Measurements from ENCODE around the gene PLEKHA7.

PLEKHA7 gene

DNA sequence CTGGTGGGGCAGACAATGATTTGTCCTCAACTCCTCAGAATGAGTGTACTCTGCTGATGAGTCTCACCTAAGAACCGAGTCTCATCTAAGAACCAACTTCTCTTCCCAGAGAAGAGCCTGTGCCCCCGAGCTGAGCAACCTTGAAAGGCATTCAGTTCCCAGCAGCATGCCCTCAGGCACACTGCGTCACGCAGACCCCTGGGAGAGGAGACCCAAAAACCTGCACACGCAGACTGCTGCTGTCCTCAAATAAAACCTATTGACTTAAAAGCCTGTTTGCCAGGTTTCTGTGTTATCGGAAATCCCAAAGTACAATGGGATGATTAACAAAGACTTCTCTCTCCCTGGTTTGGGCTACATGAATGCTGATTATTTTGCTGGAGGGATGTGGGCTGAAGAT lies 154.6 kb downstream of the PLEKHA7 start:
- H3K4me3 Mint-ChIP-seq = no peak overlapping the region
- ATAC-seq = no peak

DNA sequence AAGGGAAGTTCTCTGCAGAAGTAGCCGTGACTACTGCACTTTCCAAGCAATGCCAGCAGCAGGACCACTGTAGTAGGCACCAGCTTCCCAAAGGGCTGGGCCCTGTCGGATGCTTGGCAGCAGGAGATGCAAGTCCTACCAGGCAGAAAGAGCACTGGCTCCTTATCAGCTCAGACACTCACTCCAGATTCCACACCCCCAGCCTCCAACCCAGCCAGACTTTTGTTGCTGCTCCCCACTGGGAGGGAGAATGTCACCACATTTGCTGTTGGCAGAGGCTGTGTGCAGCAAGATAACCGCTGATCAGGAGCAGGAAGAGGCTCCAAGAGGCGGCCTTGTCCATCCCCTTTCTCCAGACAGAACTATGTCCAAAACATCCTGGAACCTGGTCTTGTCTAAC lies 157.0 kb downstream of the PLEKHA7 start:
- Mint-ChIP-seq H3K4me3 (no peak overlapping the region), H3K27ac (no peak overlapping the region), H3K27me3 (no peaks in the 10 kb centered on the region), H3K4me1 (no peaks in the 10 kb centered on the region), H3K9me3 (no peaks in the 10 kb centered on the region), H3K36me3 (peaks cover 35% of the 10 kb centered on the region)
- no peak for ATAC-seq

More for the DNA sequence above, 154.6 kb downstream of the PLEKHA7 start:
- Mint-ChIP-seq H3K4me1 (no peaks in the 10 kb centered on the region), H3K9me3 (peaks cover under 1% of the 10 kb centered on the region), H3K27ac (no peak overlapping the region), H3K36me3 (peaks cover 37% of the 10 kb centered on the region), H3K27me3 (no peaks in the 10 kb centered on the region)

DNA sequence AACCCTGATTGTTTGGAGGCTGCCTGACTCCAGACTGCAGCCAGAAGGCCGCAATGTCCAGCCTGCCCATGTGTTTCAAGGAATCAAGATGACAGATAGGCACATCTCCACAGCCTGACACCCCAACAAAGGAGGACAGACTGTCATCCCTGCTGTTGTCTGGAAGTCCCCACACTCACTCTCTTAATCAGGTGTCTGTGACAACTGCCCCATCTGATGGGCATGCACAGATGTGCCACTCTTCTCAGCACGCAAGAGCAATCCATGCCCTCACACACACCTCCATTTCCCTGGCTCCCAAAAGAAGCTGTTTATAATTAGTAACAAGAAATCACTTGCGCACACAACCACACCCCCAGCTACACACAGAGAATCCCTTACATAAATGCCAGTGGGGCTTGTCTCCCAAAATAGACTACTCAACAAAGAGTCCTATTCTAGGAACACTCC lies 158.2 kb downstream of the PLEKHA7 start:
- H3K27me3 Mint-ChIP-seq = no peaks in the 10 kb centered on the region
- peaks cover 40% of the 10 kb centered on the region for H3K36me3 Mint-ChIP-seq
- H3K4me3 Mint-ChIP-seq = no peak overlapping the region
- no peak overlapping the region for H3K27ac Mint-ChIP-seq
- no peaks in the 10 kb centered on the region for H3K9me3 Mint-ChIP-seq
- ATAC-seq = no peak
- no peaks in the 10 kb centered on the region for H3K4me1 Mint-ChIP-seq

DNA sequence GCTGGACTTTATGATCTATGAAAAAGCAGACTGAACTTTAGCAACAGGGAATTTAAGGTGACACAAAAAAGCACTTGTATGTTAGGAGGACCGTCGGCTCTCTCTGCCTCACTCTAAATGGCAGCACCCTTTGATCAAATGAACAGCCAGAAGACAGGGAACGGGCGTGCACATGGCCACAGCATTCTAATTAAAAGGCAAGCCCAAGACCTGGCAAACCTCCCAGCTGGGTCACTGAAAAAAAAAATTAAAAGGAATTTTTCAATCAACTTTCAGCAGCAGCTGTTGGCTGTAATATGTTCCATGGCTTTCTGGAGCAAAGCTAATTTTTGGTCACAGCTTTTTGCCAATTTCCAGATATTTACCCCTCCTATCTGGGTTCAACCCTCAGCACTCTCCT lies 159.2 kb downstream of the PLEKHA7 start:
- H3K4me3 Mint-ChIP-seq = no peak overlapping the region
- no peak for ATAC-seq
- no peaks in the 10 kb centered on the region for H3K9me3 Mint-ChIP-seq
- H3K4me1 Mint-ChIP-seq = no peaks in the 10 kb centered on the region
- peaks cover 51% of the 10 kb centered on the region for H3K36me3 Mint-ChIP-seq
- H3K27me3 Mint-ChIP-seq = no peaks in the 10 kb centered on the region
- no peak overlapping the region for H3K27ac Mint-ChIP-seq

DNA sequence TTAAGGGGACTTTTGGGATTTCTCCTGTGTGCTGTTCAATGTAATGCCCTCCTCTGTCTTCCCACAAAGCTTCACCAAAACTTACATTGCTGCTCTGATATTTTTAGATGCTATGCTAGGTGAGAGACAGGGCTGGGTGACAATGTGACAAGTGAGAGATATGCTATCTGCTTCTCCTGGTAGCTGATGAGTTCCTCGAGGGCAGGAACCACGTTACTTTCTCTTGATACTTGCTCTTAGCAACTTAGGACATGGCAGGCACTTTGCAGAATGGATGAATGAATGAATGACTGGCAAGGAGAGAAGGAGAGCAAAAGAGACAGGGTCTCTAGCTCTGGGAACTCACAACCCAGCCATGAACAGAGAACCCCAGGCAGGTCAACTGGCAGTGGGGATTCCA lies 160.4 kb downstream of the PLEKHA7 start:
- H3K27me3 Mint-ChIP-seq = no peaks in the 10 kb centered on the region
- no peak overlapping the region for H3K27ac Mint-ChIP-seq
- no peaks in the 10 kb centered on the region for H3K4me1 Mint-ChIP-seq
- ATAC-seq = no peak
- H3K4me3 Mint-ChIP-seq = no peak overlapping the region
- no peaks in the 10 kb centered on the region for H3K9me3 Mint-ChIP-seq
- H3K36me3 Mint-ChIP-seq = peaks cover 60% of the 10 kb centered on the region

DNA sequence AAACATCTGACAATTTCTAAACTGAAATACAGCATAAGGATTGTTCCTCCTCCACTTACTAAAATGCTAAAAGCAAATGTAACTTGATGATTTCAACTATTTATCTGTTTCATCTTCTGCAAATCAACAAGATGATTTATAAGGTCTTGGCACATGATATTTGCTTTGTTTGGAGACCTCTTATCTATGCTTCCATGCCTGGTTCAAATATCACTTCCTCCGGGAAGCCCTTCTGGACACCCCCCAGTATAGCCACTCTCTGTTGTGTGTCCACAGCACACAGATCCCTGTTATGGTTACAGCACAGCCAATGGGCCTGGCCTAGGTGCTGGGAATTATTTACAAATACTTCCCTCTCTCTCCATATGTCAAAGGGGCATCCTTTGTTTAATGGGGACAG lies 160.9 kb downstream of the PLEKHA7 start:
- H3K27ac Mint-ChIP-seq = no peak overlapping the region
- no peak for ATAC-seq
- no peaks in the 10 kb centered on the region for H3K9me3 Mint-ChIP-seq
- no peak overlapping the region for H3K4me3 Mint-ChIP-seq
- H3K27me3 Mint-ChIP-seq = no peaks in the 10 kb centered on the region
- H3K36me3 Mint-ChIP-seq = peaks cover 57% of the 10 kb centered on the region
- H3K4me1 Mint-ChIP-seq = no peaks in the 10 kb centered on the region

DNA sequence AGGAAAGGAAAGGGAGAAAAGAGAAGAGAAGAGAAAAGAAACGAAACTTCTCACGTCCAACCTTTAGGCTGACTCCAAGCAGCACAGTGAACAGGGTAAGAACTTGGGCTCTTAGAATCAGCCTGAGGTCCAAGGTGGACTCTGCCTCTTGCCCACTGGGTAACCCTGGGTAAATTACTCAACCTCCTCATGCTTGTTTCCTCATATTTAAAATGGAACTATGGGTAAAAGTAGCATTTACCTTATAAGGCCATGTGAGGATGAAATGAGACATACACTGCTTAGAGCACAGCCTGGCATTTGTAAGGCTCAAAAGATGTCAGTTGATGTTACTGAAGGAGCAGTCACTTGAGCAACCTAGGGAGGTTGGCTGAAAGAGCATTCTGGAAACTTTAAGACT lies 167.9 kb downstream of the PLEKHA7 start:
- H3K27me3 Mint-ChIP-seq = no peaks in the 10 kb centered on the region
- H3K9me3 Mint-ChIP-seq = no peaks in the 10 kb centered on the region
- ATAC-seq = peak; percentile 15
- H3K27ac Mint-ChIP-seq = no peak overlapping the region
- no peaks in the 10 kb centered on the region for H3K4me1 Mint-ChIP-seq
- H3K36me3 Mint-ChIP-seq = peaks cover 81% of the 10 kb centered on the region
- no peak overlapping the region for H3K4me3 Mint-ChIP-seq

DNA sequence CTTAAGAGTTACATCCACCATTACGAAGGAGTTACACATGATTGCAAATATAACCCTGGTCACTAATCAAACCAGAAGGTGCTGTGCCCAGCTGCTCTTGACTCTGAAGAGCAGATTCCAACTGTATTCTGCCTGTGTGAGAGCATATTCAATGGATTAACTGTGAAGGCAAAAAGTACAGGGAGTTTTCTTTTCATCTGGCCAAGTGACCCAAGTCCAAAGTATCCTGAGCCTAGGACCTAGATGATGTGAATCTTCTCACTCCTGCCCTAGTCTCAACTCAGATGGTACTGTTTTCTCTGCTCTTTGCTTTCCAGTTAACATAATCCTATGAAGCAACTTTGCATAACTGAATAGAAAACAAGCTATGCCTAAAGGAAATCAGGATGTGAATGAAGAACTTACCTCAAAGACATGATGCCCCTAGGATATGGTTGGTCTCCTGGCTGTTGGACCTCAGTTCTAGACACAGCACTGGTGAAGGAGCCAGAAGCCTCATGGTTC lies 169.9 kb downstream of the PLEKHA7 start:
- no peaks in the 10 kb centered on the region for H3K4me1 Mint-ChIP-seq

DNA sequence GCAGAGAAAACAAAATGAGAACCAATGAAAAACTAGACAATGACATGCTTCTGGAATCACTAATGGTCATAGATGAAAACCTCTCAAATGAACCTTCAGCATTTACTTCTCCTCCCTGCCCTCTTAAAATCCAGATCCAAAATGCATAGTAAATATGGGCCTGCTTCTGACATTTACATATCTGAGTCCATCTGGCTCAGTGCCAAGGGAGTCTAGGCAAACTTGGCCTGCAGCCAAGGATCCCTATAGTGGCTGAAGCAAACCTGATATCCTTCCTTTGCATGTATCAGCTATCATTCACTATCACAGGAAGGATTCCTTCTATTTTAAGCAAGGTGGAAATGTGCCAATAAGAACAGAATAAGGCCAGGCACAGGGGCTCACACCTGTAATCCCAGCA lies 170.9 kb downstream of the PLEKHA7 start:
- Mint-ChIP-seq H3K4me3 (no peak overlapping the region), H3K27me3 (no peaks in the 10 kb centered on the region), H3K36me3 (peaks cover 74% of the 10 kb centered on the region), H3K4me1 (no peaks in the 10 kb centered on the region), H3K27ac (no peak overlapping the region), H3K9me3 (no peaks in the 10 kb centered on the region)
- no peak for ATAC-seq

More for the DNA sequence above, 169.9 kb downstream of the PLEKHA7 start:
- Mint-ChIP-seq H3K27ac (no peak overlapping the region), H3K4me3 (no peak overlapping the region), H3K36me3 (peaks cover 78% of the 10 kb centered on the region), H3K27me3 (no peaks in the 10 kb centered on the region), H3K9me3 (no peaks in the 10 kb centered on the region)
- no peak for ATAC-seq

DNA sequence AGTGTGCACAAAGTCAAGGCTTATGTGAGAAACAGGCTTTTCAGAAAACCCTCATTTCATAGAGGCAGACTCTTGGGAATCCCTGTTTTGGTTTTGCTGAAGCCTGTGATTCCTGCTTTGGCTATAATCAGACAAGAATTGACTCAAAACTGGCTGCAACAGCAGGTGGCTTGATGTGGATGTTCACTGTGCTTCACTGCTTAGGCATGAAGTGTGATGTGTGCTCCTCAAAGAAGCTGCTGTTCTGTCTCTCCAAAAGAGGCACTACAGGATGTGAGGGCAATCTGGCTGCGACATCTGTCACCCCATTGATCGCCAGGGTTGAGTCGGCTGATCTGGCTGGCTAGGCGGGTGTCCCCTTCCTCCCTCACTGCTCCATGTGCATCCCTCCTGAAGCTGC lies 172.2 kb downstream of the PLEKHA7 start:
- no peaks in the 10 kb centered on the region for H3K9me3 Mint-ChIP-seq
- ATAC-seq = no peak

DNA sequence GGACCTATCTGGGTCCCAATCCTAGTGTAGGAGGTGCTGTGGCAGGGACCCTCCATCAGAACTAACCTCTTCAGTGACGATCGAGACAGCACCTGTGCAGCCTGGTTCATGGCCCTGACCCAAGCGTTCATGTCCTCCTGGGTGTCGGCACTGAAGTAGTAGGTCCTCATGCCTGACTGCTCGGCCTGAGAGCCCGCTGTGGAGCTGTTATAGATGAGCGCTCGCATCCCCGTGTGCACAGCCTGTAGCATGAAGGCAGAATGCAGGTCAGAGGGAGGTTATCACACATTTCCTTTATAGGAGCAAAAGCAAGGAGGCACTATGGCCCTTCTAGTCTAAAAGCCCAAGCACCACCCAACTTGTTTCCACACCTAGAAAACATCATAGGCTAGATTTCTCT lies 172.7 kb downstream of the PLEKHA7 start:
- ATAC-seq = no peak
- Mint-ChIP-seq H3K4me1 (no peaks in the 10 kb centered on the region), H3K27ac (no peak overlapping the region), H3K4me3 (no peak overlapping the region), H3K36me3 (peaks cover 70% of the 10 kb centered on the region), H3K27me3 (no peaks in the 10 kb centered on the region), H3K9me3 (no peaks in the 10 kb centered on the region)

More for the DNA sequence above, 172.2 kb downstream of the PLEKHA7 start:
- Mint-ChIP-seq H3K27me3 (no peaks in the 10 kb centered on the region), H3K4me3 (no peak overlapping the region), H3K4me1 (no peaks in the 10 kb centered on the region), H3K36me3 (peaks cover 74% of the 10 kb centered on the region), H3K27ac (no peak overlapping the region)

DNA sequence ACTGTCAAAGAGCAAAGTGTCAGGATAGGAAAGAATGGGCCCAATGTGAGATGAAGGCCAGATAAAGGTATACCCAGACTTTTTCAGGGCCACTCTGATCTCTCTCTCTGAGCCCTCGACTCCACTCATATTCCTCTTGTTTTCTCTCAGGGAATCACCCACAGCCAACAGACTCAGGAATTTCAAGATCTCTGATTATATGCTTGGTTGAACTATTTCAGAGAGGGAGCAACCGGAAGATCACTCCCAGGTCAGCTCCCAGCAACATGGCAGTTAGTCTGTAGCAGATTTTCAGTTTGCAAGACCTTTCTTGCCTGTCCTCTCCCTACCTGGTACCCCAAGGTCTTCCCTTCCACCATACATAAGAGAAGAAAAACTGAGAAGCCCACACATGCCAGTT lies 173.3 kb downstream of the PLEKHA7 start:
- no peaks in the 10 kb centered on the region for H3K9me3 Mint-ChIP-seq
- no peak overlapping the region for H3K27ac Mint-ChIP-seq
- H3K4me1 Mint-ChIP-seq = no peaks in the 10 kb centered on the region
- H3K27me3 Mint-ChIP-seq = no peaks in the 10 kb centered on the region
- ATAC-seq = no peak
- no peak overlapping the region for H3K4me3 Mint-ChIP-seq
- H3K36me3 Mint-ChIP-seq = peaks cover 68% of the 10 kb centered on the region

DNA sequence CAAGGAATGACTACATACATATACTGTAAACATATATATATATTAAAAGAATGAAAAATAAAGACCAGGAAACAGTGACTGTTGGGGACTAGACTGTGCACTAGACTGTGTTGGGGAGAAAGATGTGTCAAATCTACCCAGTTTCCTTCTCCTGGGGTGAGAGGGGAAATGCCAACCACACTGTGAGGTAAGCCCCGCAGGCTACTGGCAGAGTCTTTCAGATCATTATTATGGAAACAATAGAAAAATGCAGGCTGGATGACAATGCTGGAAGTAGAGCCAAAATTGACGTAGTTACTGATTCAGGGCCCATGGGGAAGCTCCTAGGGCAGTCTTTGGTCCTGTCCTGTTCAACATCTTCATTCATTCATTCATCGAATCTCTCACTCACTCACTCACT lies 174.4 kb downstream of the PLEKHA7 start:
- H3K9me3 Mint-ChIP-seq = no peaks in the 10 kb centered on the region
- no peak for ATAC-seq
- no peak overlapping the region for H3K27ac Mint-ChIP-seq
- peaks cover 68% of the 10 kb centered on the region for H3K36me3 Mint-ChIP-seq
- H3K27me3 Mint-ChIP-seq = no peaks in the 10 kb centered on the region
- no peak overlapping the region for H3K4me3 Mint-ChIP-seq
- H3K4me1 Mint-ChIP-seq = no peaks in the 10 kb centered on the region

DNA sequence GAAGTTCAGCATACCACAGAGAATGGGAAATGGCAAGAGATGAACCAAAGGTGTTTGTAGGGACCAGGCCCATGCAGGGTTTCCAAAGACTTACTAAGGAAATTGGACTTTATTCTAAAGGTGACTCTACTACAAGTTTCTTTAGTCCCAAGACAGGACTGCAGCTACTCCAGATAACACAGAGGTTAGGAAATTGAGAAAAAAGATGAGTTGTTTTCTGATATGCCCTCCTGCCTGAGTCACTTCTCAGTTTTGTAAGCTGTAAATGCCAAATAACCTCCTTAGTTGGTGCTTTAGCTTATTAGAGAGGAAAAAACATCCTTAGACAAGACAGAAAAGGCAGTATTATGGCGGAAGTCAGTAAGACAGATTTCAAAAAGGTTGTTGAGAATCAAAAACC lies 179.8 kb downstream of the PLEKHA7 start:
- no peak for ATAC-seq
- Mint-ChIP-seq H3K36me3 (peaks cover 70% of the 10 kb centered on the region), H3K4me3 (no peak overlapping the region), H3K9me3 (no peaks in the 10 kb centered on the region), H3K27ac (no peak overlapping the region), H3K4me1 (no peaks in the 10 kb centered on the region), H3K27me3 (no peaks in the 10 kb centered on the region)

DNA sequence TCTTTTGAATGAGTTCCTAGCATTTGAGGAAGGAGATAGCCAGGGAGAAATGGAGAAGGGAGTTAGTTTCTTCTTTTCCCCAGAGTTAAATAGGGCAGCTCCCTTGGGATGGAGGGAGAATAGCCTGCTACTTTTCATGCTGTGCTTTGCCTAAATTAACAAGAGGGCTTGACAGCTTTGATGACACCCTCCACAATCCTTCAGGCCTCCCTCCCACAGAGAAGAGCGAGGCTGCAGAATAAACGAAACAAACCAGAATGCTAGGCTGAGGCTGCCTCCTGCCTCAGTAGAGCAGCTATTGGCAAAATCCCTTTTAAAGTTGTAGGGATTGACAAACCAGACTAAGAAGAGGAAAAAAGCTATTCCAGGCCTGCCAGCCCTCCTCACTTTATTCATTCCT lies 181.2 kb downstream of the PLEKHA7 start:
- Mint-ChIP-seq H3K27ac (no peak overlapping the region), H3K4me3 (no peak overlapping the region), H3K4me1 (no peaks in the 10 kb centered on the region), H3K27me3 (no peaks in the 10 kb centered on the region), H3K9me3 (no peaks in the 10 kb centered on the region), H3K36me3 (peaks cover 76% of the 10 kb centered on the region)
- ATAC-seq = no peak

DNA sequence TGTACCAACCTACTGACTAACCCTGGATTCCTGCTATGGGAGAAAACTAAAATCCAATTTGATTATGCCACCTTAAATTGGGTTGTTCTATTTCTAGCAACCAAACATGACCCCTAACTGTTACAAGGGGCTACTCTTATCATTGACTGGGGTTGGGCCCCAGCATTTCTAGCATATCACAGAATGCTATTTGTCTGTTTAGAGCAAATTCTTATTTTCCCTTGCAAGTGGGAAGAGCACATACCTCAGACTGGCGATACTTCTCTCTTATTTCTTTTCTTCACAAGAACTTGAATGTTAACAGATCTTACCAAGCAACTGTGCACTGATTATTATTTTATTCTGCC lies 182.0 kb downstream of the PLEKHA7 start:
- H3K27ac Mint-ChIP-seq = no peak overlapping the region
- ATAC-seq = no peak
- H3K4me1 Mint-ChIP-seq = no peaks in the 10 kb centered on the region
- H3K36me3 Mint-ChIP-seq = peaks cover 74% of the 10 kb centered on the region
- no peaks in the 10 kb centered on the region for H3K27me3 Mint-ChIP-seq
- no peaks in the 10 kb centered on the region for H3K9me3 Mint-ChIP-seq
- no peak overlapping the region for H3K4me3 Mint-ChIP-seq
